ENCODE measurements around the gene CLCN3.
"Not testable (repeated sequence)": the region's sequence is repeated elsewhere in the genome, so short reads cannot be mapped to it uniquely, and the experiment has no call there.

The CLCN3 gene

DNA sequence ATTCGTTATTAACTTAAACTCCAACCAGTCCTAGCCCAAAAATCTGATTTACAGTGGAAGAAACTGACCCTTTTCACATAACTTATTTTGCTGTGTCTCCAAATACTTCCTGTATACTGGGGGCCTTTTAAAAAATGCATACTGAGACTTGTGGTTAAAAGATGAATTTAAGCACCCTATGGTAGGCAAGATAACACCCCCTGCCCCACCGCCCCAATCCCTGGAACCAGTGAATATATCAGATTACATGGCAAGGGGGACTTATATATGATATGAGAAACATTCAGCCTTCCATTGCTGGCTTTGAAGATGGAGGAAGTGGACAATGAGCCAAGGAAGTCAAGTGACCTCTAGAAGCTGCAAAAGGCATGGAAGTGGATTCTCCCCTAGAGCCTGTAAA lies 3.1 kb upstream of the CLCN3 start:
- no peak for DNase-seq

DNA sequence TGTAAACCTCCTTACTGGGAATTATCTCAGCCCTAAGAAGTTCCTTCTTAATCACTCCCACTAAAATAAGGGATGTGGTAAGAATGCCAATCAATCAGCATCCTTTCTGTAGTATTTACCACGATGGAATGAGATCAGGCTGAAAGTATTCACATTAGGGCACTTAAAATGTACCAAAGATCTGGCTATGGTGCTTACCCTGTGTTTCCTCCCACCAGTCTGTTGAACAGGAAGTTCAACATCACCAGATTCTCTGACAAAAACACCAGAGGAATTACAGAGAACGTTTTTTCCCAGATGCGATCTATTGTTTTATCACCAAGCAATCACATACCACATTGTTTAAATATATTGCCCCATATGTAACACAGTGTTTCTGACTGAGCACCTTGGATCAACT lies 2.1 kb upstream of the CLCN3 start:
- no peak for DNase-seq

DNA sequence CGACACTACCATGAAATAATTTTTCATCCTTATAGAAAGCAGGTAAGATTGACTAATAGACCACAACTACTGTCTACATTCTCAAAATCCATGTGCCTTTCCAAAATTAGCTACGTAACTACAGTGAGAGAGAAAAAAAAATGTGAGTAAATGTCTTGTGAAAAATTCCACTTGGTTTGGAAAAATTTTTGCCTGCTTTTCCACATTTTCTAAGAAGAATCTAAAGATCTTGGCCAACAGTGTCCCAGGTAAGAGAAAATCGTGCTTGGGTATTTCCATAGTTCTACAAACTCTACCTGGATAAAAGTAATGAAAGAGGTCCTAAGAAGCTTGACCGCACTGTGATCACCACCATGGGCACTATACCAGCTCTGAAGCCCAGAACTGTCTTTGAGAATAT lies 1.4 kb upstream of the CLCN3 start:
- DNase-seq, result no peak

DNA sequence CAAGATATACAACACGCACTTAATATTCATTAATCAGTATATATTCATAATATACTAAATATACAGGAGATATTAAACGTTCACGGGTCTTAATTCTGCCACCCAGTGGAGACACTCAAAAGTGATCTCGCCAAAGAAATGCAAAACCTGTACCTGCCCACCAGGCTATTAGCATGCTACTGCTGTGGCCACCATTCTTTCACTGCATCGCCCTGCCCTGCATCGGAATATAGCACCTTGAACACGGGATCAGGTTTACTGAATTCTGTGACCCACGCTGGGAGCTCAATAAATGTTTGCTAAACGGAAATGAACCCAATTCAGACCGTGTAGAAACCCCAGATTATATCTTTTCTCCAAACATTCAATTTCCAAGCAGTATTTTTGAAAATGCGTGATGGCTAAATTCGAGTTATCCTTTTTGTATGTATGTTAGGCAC lies 840 bp upstream of the CLCN3 start:
- DNase-seq, result peak in 41 of 58 donors; percentile 2 to 51 (median 20)

DNA sequence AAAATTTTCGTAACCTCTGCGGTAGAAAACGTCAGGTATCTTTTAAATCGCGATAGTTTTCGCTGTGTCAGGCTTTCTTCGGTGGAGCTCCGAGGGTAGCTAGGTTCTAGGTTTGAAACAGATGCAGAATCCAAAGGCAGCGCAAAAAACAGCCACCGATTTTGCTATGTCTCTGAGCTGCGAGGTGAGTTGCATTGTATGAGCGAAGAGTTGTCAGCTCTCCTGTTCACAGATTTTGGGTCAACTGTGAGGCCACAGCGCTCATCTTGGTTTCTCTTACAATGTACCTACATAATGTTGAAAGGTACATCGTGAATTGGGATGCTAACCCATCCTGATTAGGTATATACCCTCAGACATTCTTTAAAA lies 486 bp downstream of the CLCN3 start:
- DNase-seq, result peak in 17 of 58 donors; percentile 1 to 65 (median 26)

DNA sequence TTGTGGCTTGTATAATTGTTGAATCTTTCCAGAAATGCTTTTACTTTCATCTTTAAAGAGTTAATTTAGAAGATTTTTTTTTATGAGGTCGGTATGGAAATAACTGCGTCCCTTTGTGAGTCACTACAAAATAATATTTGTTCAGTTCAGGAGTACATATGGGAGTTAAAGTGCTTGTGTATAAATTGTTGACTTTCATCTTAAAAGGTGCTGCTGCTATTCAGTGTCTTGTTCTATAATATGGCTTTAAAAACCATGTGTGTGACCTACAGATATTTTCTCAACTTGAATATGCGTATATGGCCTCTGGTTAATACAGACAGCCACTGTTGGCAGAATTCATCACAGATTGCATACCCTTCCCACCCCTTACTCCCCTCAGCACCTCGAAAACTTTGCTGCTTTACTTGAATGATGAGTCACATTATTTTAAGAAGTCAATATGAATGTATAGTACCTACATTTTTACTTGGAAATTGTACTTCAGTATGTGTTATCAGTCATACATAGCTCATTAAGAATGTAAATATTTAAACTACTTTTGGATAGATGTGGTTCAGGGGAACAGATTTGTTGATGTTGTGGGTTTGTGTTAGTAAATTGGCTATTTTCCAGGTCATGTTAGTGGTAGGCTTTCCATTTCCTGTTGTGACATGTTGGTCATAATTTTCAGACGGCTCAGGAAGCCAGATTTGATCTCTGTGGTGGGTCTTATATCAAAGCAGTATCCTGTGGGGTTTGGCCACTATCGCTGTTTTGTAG lies 1.5 kb downstream of the CLCN3 start:
- DNase-seq, result no peak

DNA sequence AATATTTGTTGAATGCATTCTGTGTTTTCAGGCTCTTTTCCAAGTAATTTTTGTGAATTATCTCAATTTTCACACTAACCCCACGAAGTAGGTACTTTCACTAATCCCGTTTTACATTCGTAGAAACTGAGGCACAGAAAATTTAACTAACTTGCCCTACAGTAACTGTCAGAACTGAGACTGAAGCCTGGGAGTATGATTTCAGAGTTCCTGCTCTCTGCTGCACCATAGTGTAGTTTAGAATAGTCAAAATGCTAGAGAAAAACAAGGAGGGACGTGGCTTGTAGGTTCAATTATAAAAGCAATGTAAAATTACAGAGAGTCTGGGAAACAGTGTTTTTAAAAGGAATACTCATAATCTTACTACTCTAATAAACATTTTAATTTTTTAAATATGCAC lies 2.2 kb downstream of the CLCN3 start:
- no peak for DNase-seq

DNA sequence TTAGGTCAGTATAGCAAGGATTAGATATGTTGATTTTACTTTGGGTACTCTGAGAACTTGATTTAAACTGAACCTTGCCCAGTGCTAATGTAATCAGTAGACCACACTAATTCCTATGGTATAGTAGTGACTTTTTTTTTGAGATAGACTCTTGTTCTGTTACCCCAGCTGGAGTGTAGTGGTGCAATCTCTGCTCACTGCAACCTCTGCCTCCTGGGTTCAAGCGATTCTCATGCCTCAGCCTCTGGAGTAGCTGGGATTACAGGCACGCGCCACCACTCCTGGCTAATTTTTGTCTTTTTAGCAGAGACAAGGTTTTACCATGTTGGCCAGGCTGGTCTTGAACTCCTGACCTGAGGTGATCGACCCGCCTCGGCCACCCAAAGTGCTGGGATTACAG lies 3.6 kb downstream of the CLCN3 start:
- not testable (repeated sequence) for DNase-seq

DNA sequence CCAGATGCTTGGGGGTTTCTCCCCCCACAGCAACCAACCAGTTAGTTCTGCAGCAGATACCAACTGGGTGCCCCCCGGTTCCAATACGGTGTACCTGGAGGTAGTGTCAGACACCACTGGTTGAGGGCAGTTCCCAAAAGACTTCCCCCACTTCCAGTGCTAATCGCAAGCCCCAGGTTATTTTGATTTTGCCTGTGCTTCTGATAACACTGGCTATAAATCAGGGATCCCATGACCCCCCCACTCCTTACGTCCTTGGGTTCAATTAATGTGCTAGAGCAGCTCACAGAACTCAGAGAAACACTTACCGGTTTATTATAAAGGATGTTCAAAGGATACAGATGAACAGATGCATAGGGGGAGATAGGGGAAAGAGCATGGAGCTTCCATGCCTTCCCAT lies 5.5 kb downstream of the CLCN3 start:
- DNase-seq, result no peak

DNA sequence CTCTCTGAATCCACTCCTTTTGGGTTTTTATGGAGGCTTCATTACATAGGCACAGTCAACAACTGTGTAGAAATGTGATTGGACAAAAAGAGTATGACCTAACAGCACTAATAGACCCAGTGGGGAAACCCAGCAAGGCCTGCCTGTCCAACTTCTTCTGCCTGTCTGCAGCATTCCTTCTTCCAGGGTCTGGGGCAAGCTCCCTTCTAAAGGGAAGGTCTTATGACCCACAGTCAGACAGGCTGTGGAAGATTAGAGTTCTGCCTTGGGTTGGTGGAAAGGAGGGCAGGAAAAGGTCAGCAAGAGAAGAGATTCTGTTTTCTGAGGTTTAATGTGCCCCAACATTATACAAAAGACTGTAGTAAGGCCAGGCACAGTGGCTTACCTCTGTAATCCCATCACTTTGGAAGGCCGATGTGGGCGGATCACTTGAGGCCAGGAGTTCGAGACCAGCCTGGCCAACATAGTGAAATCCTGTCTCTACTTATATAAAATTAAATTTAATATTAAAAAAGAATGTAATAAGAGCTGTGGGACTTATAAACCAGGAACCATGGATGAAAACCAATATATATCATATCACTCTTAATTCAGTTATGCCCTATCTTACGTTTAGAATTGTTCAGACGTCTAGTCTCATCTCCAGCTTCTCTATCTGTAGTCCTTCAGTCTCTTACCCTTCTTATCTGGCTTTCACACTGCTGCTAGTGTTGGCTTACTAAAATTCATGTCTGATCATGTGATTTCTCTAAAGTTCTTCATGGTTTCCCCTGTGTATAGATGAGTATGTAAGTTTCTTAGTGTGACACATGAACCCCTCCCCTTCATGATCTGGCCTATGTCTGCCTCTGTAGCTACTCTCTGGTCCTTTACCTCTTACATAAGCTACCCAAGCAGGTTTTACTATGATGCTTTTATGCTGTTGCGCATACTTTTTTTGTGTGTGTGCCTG lies 6.2 kb downstream of the CLCN3 start:
- DNase-seq, result no peak

DNA sequence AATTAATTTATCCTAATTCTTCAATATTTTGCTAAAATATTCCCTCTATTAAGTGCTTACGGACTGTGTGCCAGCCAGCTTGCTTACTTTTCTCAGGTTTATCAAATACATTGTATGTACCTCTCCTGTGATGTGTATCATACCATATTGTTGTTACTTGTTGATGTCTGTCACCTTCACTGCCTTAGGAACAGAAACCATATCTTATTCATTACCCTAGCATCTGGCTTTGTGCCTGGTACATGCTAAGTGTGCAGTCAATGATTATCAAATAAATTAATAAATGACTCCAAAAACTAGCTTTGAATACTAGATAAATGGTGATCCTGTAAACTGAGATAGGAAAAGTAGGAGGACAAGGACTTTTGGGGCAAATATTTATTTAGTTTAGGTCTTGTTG lies 6.9 kb downstream of the CLCN3 start:
- DNase-seq, result no peak

DNA sequence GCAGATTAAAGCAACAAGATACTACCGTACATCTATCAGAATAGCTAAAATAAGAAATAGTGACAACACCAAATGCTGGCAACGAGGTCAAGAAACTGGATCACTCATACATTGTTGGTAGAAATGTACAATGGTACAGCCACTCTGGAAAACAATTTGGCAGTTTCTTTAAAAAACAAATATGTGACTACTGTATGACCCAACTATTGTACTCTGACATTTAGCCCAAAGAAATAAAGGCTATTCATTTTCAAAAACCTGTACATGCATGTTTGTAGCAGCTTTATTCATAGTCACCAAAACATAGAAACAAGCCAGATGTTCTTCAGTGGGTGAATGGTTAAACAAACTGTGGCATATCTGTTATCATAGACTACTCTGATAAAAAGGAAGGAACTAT lies 8.2 kb downstream of the CLCN3 start:
- no peak for DNase-seq

DNA sequence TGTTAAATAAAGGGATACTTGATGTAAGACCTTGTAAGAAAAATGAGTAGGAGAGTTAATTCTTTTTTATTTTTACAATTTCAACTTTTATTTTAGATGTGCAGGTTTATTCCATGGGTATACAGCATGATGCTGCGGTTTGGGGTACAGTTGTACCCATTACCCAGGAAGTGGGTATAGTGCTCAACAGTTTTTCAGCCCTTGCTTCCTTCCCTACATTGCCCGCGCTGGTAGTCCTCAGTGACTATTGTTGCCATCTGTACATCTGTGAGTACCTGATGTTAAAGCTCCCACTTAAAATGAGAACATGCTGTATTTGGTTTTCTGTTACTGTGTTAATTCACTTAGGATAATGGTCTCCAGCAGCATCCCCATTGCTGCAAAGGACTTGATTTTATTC lies 9.7 kb downstream of the CLCN3 start:
- DNase-seq, result no peak

DNA sequence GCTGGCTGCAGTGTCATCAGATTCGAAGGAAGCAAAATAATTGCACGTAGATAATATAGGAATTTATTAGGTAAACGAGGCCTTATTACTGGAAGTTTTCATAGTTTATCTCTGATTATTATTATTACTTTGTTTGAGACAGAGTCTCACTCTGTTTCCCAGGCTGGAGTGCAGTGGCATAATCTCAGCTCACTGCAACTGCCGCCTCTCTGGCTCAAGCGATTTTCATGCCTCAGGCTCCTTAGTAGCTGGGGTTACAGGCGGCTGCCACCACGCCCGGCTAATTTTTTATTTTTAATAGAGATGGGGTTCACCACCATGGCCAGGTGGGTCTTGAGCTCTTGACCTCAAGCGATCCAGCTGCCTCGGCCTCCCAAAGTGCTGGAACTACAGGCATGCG lies 12.5 kb downstream of the CLCN3 start:
- DNase-seq, result no peak

DNA sequence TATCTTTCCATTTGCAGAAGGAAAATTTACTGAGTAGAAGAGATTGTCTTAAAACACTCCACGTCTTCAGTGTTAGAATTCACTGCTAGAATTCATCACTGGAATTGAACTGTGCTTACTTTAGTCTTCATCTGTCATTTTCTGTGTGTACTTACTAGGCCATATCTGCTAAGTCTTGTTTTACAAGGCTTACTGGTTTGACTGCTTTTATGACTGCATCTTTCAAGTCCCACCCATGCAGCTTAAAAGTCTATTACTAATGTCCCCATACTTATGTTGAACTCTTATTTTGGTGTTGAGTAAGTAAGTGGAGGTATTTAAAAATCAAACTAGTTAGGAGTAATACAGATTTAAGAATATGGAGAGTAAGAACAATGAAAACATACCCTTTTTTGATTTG lies 14.6 kb downstream of the CLCN3 start:
- no peak for DNase-seq

DNA sequence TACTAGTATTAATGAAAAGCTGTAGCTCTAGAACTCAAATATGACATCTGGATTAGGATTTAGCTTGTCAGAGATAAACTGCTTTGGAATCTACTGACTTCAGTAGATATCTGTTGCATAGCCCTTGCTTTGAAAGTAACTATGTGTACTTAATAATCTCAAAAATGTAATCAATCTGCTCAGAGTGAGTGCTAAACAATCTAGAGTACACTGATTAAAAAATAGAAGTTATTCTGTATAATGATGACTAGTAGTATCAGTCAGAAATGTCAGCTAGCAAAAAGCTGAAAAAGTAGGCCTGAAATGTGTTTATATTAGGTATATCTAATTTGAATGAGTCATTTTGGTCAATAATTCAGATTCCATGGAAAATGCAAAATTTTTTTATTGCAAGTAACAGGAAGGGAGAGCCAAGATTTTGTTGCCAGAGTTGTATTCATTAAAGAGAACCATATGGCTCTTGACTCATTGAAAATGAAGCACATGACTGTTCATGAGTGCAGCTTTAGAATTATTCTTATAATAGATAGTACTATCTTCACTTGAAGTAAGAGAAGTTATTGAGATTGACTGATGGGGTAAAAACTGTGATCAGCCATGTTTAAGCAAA lies 20.0 kb downstream of the CLCN3 start:
- DNase-seq, result no peak

DNA sequence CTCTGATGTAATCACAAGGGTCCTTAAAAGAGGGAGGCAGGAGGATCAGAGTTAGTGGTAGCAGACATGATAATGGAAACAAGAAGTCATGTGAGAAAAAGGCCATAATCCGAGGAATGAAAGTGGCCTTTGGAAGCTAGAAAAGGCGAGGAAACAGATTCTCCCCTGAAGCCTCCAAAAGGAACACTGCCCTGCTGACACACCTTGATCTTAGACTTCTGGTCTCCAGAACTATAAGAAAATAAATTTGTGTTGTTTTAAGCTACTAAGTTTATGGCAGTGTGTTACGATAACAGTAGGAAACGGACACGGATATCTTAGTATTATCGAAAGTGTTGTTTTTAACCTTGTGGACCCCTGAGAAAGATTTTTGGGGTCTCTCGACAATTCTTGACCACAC lies 24.4 kb downstream of the CLCN3 start:
- DNase-seq, result no peak

DNA sequence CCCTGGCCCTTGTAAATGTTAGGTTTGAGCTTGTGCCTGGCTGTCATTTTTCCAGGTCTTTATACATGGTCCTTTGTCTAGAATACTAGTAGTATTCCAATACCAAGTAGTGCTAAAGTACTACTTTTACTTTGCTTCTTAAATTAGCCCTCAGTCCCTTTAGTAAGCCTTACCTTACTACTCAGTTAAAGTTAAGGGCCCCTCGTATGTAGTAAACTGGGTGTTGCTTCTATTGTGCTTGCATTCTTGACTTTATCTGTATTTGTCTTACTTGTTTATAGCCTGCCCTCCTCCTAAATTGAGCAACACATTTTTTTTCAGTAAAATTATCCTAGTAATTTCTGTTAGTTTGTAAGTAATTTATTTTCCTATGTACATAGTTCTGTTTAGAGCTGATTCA lies 25.2 kb downstream of the CLCN3 start:
- DNase-seq, result no peak

DNA sequence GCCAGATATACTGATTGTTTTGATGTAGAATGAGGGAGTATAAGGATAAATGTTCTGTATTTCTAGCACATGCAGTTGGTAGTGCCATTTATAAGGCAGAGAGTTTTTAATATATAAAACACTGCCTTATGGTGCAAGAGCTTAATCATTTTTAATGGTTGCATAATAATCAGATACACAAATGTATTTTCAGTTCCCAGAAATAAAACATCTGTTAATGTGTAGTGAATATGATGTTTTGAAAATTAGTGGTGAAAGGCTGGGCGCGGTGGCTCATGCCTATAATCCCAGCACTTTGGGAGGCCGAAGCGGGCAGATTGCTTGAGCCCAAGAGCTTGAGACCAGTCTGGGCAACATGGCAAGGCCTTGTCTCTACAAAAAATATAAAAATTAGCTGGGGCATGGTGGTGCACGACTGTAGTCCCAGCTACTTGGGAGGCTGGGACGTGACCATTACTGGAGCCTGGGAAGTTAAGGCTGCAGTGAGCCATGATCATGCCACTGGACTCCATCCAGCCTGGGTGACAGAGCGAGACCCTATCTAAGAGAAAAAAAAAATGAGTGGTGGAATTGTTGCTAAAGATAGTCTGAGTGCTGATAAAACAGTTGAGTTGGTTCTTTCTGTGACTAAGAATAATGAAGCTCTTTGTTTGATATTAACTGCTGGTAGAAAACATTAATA lies 29.3 kb downstream of the CLCN3 start:
- peak in 3 of 58 donors; percentile 7 to 39 (median 7) for DNase-seq

DNA sequence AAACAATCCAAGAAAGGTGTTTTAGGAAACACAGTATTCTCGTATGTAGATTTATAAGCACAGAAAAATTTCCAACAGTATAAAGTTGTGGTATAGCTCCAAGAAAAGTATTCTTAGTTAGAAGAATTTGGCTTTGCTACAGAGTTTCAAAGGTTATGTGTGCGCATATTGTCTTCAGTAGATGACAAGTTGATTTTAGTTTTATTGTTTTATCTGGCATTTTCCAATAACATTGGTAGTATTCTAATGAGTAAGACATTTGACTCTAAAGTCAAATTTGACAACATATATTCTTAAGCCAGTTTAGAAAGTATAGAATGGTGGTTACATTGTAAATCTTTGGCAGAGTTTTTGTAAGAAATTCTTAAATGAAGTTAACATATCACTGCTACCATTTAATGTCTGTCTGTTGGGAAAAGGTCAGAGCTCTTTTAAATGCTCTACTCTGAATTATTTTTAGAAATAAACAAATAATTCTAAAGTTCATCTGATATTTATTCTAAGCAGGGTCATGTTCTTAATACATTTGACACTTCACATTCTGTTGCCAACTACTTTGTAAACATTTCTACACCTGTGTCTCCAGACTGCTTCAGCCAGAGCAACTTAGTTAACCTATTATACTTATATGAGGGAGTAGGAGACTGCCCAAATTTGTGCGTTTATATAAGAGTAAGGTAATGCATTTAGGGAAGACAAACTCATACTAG lies 30.0 kb downstream of the CLCN3 start:
- no peak for DNase-seq

DNA sequence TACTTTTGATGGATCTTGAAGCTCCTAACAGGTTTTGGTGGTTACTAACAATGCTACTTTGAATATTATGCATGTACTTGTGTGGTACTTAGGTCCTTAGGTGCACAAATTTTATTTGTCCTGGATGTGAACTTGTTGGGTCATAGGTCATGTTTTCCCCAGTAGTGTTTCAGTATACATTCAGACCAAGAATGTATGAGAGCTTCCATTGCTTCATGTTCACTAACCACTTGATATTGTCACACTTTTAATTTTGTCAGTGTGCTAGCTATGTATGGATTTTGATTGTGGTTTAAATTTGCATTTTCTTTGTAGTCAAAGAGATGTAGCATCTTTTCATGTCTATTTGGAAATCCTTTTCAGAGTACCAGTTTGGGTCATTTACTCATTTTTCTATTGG lies 32.2 kb downstream of the CLCN3 start:
- DNase-seq, result no peak
